GM13977 (cell line): ENCODE data around the gene KIFAP3.
"Not testable (repeated sequence)": the region's sequence is repeated elsewhere in the genome, so short reads cannot be mapped to it uniquely, and the experiment has no call there.

ENCODE experiments used
- DNase-seq: peaks from one replicate; pipeline ENCODE4 v3.0.0; 2012; ENCODE audit warnings: low spot score
- in situ Hi-C: fragments of 300-500 bp; cut with MboI; formaldehyde crosslinking; loops from one replicate; pipeline ENCODE4 v1.12.0; 2022; ENCODE audit warnings: low sequenced_read_pairs, low pct_unique_long_range_greater_than_20kb, mixed read lengths, inconsistent platforms; ENCODE audit not compliant: unreplicated experiment
- TF ChIP-seq, protein P1 (sequence below): IDR thresholded peaks from 2 replicates; pipeline ENCODE4 v1.5.1; 2012; ENCODE audit warnings: mild to moderate bottlenecking, control low read depth; ENCODE audit not compliant: insufficient read depth; ENCODE audit errors: extremely low read depth, missing control alignments

KIFAP3 gene

DNA sequence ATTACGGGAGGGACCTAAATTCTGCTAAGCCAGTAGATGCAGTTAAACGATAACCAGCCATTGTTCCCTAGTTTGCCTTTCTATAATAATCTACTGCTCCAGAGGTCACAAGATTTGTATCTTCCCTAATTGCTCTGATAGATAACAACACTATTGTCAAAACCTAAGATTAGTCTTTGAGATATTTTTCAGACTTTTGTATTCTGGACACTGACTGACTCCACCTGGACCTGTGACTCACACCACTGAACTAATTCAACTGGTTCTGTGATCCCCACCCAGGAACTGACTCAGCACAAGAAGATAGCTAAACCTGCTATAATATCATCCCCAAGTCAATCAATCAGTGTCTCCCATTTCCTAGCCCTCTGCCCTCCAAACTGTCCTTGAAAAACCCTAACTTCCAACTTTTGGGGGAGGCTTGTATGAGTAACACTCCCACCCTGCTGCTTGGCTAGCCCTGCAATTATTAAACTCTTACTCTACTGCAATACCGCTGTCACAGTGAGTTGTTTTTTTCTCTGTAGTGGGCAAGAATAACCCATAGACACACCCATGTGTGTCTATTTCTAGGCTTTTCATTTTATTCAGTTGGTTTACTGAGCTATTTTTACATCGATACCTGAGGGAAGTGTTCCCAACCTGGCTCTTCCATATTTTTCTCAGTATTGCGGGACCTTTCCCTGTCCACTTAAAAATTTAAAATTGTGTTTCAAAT is 11.2 kb downstream of the KIFAP3 start:
- no peak for DNase-seq
- TF ChIP-seq, protein P1, sequence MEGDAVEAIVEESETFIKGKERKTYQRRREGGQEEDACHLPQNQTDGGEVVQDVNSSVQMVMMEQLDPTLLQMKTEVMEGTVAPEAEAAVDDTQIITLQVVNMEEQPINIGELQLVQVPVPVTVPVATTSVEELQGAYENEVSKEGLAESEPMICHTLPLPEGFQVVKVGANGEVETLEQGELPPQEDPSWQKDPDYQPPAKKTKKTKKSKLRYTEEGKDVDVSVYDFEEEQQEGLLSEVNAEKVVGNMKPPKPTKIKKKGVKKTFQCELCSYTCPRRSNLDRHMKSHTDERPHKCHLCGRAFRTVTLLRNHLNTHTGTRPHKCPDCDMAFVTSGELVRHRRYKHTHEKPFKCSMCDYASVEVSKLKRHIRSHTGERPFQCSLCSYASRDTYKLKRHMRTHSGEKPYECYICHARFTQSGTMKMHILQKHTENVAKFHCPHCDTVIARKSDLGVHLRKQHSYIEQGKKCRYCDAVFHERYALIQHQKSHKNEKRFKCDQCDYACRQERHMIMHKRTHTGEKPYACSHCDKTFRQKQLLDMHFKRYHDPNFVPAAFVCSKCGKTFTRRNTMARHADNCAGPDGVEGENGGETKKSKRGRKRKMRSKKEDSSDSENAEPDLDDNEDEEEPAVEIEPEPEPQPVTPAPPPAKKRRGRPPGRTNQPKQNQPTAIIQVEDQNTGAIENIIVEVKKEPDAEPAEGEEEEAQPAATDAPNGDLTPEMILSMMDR = no peak
- in situ Hi-C loops = no loop called here

- DNase-seq, in situ Hi-C loops: not testable (repeated sequence)
Observed at GRCh38 chr1:170061676-170062075, 12.8 kb downstream of the KIFAP3 start.

DNA sequence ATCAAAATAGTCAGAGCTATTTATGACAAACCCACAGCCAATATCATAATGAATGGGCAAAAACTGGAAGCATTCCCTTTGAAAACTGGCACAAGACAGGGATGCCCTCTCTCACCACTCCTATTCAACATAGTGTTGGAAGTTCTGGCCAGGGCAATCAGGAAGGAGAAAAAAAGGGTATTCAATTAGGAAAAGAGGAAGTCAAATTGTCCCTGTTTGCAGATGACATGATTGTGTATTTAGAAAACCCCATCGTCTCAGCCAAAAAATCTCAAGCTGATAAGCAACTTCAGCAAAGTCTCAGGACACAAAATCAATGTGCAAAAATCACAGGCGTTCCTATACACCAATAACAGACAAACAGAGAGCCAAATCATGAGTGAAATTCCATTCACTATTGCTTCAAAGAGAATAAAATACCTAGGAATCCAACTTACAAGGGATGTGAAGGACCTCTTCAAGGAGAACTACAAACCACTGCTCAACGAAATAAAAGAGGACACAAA is 14.4 kb downstream of the KIFAP3 start:
- DNase-seq, in situ Hi-C loops: not testable (repeated sequence)

DNA sequence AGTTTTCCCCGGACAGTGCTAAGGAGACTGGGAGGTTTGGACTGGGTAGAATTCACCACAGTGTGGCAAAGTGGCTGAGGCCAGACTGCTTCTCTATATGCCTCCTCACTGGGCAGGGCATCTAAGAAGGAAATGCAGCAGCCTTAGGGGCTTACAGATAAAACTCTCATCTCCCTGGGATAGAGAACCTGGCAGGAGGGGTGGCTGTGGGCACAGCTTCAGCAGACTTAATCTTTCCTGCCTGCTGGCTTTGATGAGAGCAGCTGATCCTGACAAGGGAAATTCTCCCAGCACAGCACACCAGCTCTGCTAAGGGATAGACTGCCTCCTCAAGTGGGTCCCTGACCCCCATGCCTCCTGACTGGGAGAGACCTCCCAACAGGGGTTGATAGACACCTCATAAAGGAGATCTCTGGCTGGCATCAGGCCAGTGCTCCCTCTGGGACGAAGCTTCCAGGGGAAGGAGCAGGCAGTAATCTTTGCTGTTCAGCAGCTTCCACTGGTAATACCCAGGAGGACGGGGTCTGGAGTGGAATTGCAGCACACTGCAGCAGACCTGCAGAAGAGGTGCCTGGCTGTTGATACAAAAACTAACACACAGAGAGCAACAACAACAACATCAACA is 25.2 kb downstream of the KIFAP3 start:
- DNase-seq = no peak
- in situ Hi-C loops = no loop called here
- TF ChIP-seq, protein P1 = no peak

DNA sequence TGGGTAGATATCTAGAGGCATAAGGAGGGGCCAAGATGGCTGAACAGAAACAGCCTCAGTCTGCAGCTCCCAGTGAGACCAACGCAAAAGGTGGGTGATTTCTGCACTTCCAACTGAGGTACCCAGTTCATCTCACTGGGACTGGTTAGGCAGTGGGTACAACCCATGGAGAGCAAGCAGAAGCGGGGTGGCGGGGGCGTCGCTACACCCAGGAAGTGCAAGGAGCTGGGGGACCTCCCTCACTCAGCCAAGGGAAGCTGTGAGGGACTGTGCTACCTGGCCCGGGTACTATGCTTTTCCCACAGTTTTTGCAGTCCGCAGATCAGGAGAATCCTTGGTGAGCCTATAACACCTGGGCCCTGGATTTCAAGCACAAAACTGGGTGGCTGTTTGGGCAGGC is 26.0 kb downstream of the KIFAP3 start:
- in situ Hi-C loops = no loop called here
- TF ChIP-seq, protein P1 = no peak
- no peak for DNase-seq

- DNase-seq = no peak
- in situ Hi-C loops = no loop called here
- TF ChIP-seq, protein P1 = no peak
Observed at GRCh38 chr1:170044187-170044586, 30.3 kb downstream of the KIFAP3 start.

DNA sequence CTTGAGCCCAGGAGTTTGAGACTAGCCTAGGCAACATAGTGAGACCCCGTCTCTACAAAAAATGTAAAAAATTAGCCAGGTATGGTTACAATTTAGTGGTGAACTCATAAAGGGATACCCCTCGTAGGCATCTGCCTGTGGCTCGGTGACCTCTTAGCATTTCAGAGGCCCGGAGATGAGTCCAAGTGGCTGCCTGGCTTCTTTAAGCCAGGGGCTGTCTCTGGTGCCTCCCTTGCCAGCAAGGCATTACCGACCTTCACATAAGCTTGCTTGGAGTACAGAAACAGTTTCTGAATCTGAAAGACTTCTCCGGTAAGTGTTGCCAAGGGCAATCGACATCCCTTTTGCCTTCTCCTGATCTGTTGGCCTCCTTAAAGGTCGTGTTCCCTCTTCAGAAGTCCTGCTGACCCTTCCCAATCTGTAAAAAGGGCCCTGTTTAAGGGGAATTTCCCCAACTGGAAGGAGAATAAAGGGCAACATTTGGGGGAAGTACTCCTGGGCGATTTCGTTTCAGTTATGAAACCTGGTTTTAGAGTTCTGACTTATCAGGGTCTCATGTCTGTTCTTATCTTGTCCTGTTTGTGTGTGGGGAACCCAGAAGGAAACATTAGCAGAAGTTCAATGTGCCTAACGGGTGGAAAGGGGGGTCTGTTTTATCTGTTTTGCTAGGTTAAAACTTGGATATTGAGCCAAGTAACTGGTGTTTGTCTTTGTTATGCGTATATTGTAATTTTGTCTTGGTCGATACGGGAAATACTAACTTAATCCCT is 32.9 kb downstream of the KIFAP3 start:
- TF ChIP-seq, protein P1 = no peak
- no peak for DNase-seq
- in situ Hi-C loops = no loop called here
